KMS-11 (cell line): ENCODE results near the gene RNF13.

Source experiments
- H2AFZ ChIP-seq: fragments of 200-600 bp; sonication (generic); 2 replicates; pipeline ENCODE4 v1.6.1; 2016; ENCODE audit warnings: antibody characterized with exemption, mixed run types, low read depth
- H3K27ac ChIP-seq: fragments of 200-600 bp; sonication (generic); 2 replicates; pipeline ENCODE4 v1.6.1; 2016; ENCODE audit warnings: mild to moderate bottlenecking, mixed run types
- H3K27me3 ChIP-seq: fragments of 200-600 bp; sonication (generic); 2 replicates; pipeline ENCODE4 v1.6.1; 2017; ENCODE audit warnings: mild to moderate bottlenecking, low read depth, mixed run types, moderate library complexity; ENCODE audit not compliant: insufficient read depth
- H3K36me3 ChIP-seq: fragments of 200-600 bp; sonication (generic); 2 replicates; pipeline ENCODE4 v1.6.1; 2017; ENCODE audit warnings: mild to moderate bottlenecking, mixed run types; ENCODE audit not compliant: insufficient read depth
- H3K4me1 ChIP-seq: fragments of 200-600 bp; sonication (generic); 2 replicates; pipeline ENCODE4 v1.6.1; 2016; ENCODE audit warnings: mild to moderate bottlenecking, low read depth, mixed run types; ENCODE audit not compliant: poor library complexity, severe bottlenecking
- H3K4me2 ChIP-seq: fragments of 200-600 bp; sonication (generic); 2 replicates; pipeline ENCODE4 v1.7.0; 2016; ENCODE audit warnings: mild to moderate bottlenecking, mixed run types
- H3K4me3 ChIP-seq: fragments of 200-600 bp; sonication (generic); IDR thresholded peaks from 2 replicates; pipeline ENCODE4 v1.6.1; 2017; ENCODE audit warnings: low read depth, low read length, mixed read lengths; ENCODE audit not compliant: insufficient read depth
- H3K79me2 ChIP-seq: fragments of 200-600 bp; sonication (generic); 2 replicates; pipeline ENCODE4 v1.6.1; 2016; ENCODE audit warnings: low read depth, mixed run types; ENCODE audit not compliant: insufficient read depth
- H3K9ac ChIP-seq: fragments of 200-600 bp; sonication (generic); 2 replicates; pipeline ENCODE4 v1.6.1; 2016; ENCODE audit warnings: mild to moderate bottlenecking, mixed run types
- H4K20me1 ChIP-seq: fragments of 200-600 bp; sonication (generic); 2 replicates; pipeline ENCODE4 v1.6.1; 2016; ENCODE audit warnings: mild to moderate bottlenecking, mixed run types; ENCODE audit not compliant: insufficient read depth
- CTCF ChIP-seq: fragments of 200-600 bp; sonication (generic); conservative IDR thresholded peaks from 2 replicates; pipeline ENCODE4 v1.6.1; 2017; ENCODE audit warnings: low read depth, mild to moderate bottlenecking, antibody characterized with exemption, low read length, moderate library complexity, mixed read lengths

RNF13 gene

DNA sequence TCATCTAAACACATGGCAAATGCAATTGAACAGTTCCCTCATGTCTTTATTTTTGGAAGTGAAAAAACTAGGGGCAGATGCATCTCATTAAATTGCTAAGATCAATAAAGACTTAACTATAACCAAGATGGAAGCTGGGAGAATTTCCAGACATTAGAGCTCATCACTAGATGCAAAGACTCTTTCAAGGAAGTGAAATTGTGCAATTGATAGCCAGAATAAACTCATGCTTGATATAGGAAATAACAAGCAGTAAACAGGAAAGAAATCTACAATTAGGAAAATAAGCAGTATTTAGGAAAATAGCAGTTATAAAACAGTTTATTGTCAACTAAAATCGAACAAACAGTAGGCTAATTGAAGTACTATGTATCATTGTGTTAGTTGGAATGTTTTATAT is 11.8 kb upstream of the RNF13 start:
- Histone ChIP-seq H4K20me1 (no peaks in the 10 kb centered on the region), H3K27ac (no peak overlapping the region), H3K4me1 (peaks cover 5% of the 10 kb centered on the region), H3K9ac (no peak overlapping the region), H2AFZ (no peak overlapping the region), H3K79me2 (no peaks in the 10 kb centered on the region), H3K4me3 (no peak overlapping the region), H3K36me3 (no peaks in the 10 kb centered on the region), H3K27me3 (no peaks in the 10 kb centered on the region), H3K4me2 (no peak overlapping the region)
- TF ChIP-seq CTCF: no peak

- H4K20me1 ChIP-seq: no peaks in the 10 kb centered on the region
- peaks cover 10% of the 10 kb centered on the region for H3K4me1 ChIP-seq
- H2AFZ ChIP-seq: no peak overlapping the region
- no peaks in the 10 kb centered on the region for H3K27me3 ChIP-seq
- H3K27ac ChIP-seq: no peak overlapping the region
- no peaks in the 10 kb centered on the region for H3K79me2 ChIP-seq
- no peak for TF ChIP-seq CTCF
- no peak overlapping the region for H3K9ac ChIP-seq
- H3K36me3 ChIP-seq: no peaks in the 10 kb centered on the region
- no peak overlapping the region for H3K4me3 ChIP-seq
- no peak overlapping the region for H3K4me2 ChIP-seq
These were observed 11.4 kb upstream of the RNF13 start for GRCh38 chr3:149801639-149802038.

DNA sequence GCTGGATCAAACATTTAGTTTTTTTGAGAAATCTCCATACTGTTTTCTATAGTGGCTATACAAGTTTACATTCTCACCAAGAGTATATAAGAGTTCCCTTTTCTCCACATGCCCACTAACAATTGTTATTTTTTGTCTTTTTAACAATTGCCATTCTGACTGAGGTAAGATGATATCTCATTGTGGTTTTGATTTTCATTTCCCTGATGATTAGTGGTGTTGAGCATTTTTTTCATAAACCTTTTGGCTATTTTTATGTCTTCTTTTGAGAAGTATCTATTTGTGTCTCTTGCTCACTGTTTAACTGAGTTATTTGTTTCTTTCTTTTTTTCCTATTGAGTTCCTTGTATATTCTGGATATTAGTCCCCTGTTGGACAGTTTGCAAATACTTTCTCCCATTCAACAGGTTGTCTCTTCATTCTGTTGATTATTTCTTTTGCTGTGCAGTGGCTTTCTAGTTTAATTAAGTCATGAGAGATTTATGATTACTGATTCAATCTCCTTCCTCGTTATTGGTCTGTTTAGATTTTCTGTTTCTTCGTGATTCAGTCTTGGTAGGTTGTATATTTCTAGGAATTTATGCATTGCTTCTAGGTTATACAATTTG is 6.7 kb upstream of the RNF13 start:
- H3K36me3 ChIP-seq: no peaks in the 10 kb centered on the region
- H3K4me2 ChIP-seq: peak overlapping the region; percentile 18; the same call in 1 of the 2 replicates
- no peaks in the 10 kb centered on the region for H3K79me2 ChIP-seq
- no peak overlapping the region for H3K9ac ChIP-seq
- peaks cover 28% of the 10 kb centered on the region for H3K4me1 ChIP-seq
- TF ChIP-seq CTCF: no peak
- H2AFZ ChIP-seq: no peak overlapping the region
- no peak overlapping the region for H3K27ac ChIP-seq
- H4K20me1 ChIP-seq: no peaks in the 10 kb centered on the region
- no peaks in the 10 kb centered on the region for H3K27me3 ChIP-seq
- H3K4me3 ChIP-seq: no peak overlapping the region

GRCh38 chr3:149808209-149808829 is 4.7 kb upstream of the RNF13 start:
- H3K79me2 ChIP-seq: peaks cover 2% of the 10 kb centered on the region; the same call in 1 of the 2 replicates
- peaks cover 40% of the 10 kb centered on the region for H3K4me1 ChIP-seq
- H3K27ac ChIP-seq: no peak overlapping the region
- H2AFZ ChIP-seq: peak overlapping the region; percentile 50
- no peak overlapping the region for H3K4me3 ChIP-seq
- H4K20me1 ChIP-seq: no peaks in the 10 kb centered on the region
- TF ChIP-seq CTCF: peak; percentile 94
- no peaks in the 10 kb centered on the region for H3K27me3 ChIP-seq
- H3K36me3 ChIP-seq: no peaks in the 10 kb centered on the region
- peak overlapping the region; percentile 12 for H3K4me2 ChIP-seq
- H3K9ac ChIP-seq: no peak overlapping the region
